Skeletal muscle cell (primary cell): ENCODE data around the gene CBLN3.
"Not testable (repeated sequence)": the region's sequence is repeated elsewhere in the genome, so short reads cannot be mapped to it uniquely, and the experiment has no call there.

Experiments
- DNase-seq: peaks from one replicate; pipeline ENCODE4 v3.0.0-alpha.2; 2010; ENCODE audit warnings: low read depth
- H3K4me3 ChIP-seq: 2 replicates; pipeline ENCODE4 v1.5.1; 2011; ENCODE audit warnings: low read depth, mild to moderate bottlenecking, control low read depth, low read length, moderate library complexity

Gene CBLN3

GRCh38 chr14:24429395-24430142 lies at the start of gene CBLN3, which contains the start of gene KHNYN:
TSS of gene CBLN3 (minus strand) at chr14:24429668. CDS start at chr14:24429054, 614 bp downstream.
TSS of gene KHNYN (plus strand) at chr14:24429954. CDS start at chr14:24430731, 777 bp downstream.
- peak; percentile 81 for DNase-seq
- H3K4me3 ChIP-seq = peak within 1 kb of the TSS; percentile 88

DNA sequence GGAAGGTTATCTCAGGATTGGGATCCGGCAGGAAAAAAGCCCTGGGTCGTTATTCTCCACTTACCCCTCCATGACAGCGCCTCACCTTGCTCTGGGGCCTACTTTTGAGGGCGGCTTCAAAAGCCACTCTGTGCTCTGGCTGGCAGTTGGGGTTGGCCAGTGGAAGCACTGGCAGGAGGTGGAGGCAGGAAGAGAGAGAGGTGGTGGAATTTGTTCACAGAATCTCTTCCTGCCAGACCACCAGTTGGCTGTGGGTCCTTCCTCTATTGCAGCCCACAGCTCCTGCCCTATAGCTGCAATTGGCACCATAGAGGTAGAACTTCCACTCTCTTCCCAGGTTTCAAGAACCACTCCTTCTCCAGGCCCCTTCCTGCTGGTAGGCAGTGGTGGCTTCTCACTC lies 45.8 kb upstream of the CBLN3 start:
- DNase-seq = no peak
- no peak overlapping the region for H3K4me3 ChIP-seq

DNA sequence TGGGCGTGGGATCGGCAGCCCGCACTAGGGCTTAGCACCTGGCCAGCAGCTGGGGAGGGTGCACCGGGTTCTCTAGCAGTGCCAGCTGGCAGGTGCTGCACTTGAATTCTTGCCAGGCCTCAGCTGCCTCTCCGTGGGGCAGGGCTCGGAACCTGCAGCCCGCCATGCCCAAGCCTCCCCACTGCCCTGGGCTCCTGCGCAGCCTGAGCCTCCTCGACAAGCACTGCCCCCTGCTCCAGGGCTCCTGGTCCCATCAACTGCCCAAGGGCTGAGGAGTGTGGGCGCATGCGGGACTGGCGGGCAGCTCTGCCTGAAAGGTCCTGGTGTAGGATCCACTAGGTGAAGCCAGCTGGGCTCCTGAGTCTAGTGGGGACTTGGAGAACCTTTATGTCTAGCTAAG lies 43.7 kb upstream of the CBLN3 start:
- no peak overlapping the region for H3K4me3 ChIP-seq
- no peak for DNase-seq

DNA sequence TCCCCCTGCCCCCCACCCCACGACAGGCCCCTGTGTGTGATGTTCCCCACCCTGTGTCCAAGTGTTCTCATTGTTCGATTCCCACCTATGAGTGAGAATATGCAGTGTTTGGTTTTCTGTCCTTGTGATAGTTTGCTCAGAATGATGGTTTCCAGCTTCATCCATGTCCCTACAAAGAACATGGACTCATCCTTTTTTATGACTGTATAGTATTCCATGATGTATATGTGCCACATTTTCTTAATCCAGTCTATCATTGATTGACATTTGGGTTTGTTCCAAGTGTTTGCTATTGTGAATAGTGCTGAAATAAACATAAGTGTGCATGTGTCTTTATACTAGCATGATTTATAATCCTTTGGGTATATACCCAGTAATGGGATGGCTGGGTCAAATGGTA lies 41.0 kb upstream of the CBLN3 start:
- DNase-seq, H3K4me3 ChIP-seq: not testable (repeated sequence)

- no peak overlapping the region for H3K4me3 ChIP-seq
- no peak for DNase-seq
These were observed 36.3 kb upstream of the CBLN3 start for GRCh38 chr14:24465805-24466204.

DNA sequence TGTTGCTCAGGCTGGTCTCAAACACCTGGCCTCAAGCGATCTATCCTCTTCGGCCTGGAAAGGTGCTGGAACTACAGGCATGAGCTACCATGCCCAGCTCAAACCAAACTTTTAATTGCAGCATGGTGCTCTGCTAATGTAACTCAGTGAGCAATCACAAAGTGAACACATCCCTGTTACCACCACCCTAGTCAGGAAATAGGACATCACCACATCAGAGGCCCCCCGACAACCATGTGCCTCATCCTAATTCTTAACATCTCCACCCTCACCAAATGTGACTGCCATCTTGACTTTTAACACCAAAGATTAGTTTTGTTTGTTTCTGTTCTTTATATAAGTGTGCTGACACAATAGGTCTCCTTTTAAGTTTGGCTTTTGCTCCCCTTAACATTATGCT lies 35.9 kb upstream of the CBLN3 start:
- no peak overlapping the region for H3K4me3 ChIP-seq
- DNase-seq = no peak

DNA sequence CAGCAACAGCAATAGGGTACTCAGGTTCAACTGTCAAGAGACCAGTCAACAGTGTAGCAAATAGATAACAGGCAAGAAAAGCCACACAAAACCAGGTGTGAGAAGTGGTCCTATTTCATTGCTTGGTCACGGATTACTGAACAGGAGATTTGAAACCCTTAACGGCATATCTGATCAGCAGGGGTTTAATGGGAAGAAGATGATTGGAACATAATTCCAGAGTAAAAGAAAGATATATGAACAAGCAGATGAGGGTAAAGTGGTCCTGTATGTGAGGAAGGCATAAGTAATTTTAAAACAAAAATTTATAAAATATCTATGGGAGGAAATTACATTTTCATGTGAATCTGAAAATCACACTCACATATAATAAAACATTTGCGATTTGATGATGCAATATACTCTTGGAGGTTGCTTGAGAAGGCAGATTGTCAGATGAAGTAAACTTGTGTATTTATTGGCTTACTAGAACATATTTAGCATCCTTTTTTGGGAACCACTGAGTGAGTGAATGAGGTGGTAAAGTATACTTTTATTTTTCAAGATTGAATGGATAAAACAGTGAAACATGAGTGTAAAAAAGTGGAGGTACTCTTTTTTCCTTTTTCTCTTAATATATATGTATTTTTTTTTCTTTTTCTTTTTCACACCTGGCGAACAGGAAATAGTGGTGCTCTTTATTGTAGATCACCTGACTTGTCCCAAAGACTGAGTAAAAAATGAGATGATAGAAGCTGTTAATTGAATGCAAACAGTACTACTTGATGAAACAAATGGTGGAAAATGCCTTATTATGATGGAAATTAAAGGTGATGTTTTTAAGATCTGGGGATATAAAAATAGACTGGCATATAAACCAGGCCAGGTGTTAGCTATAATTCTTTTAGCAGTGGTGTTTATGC lies 34.7 kb upstream of the CBLN3 start:
- no peak for DNase-seq
- H3K4me3 ChIP-seq = no peak overlapping the region

GRCh38 chr14:24463017-24463883 lies 33.8 kb upstream of the CBLN3 start:
- H3K4me3 ChIP-seq = no peak overlapping the region
- no peak for DNase-seq

- DNase-seq = no peak
- no peak overlapping the region for H3K4me3 ChIP-seq
These were observed 31.9 kb upstream of the CBLN3 start for GRCh38 chr14:24461336-24461735.

GRCh38 chr14:24459331-24459730 lies 29.9 kb upstream of the CBLN3 start:
- no peak for DNase-seq
- no peak overlapping the region for H3K4me3 ChIP-seq

- no peak overlapping the region for H3K4me3 ChIP-seq
- DNase-seq = no peak
These were observed 29.3 kb upstream of the CBLN3 start for GRCh38 chr14:24458736-24459135.

- DNase-seq = no peak
- H3K4me3 ChIP-seq = no peak overlapping the region
These were observed 27.5 kb upstream of the CBLN3 start for GRCh38 chr14:24456980-24457379.

- H3K4me3 ChIP-seq = not testable (repeated sequence)
These were observed 21.4 kb upstream of the CBLN3 start for GRCh38 chr14:24450828-24451227.

DNA sequence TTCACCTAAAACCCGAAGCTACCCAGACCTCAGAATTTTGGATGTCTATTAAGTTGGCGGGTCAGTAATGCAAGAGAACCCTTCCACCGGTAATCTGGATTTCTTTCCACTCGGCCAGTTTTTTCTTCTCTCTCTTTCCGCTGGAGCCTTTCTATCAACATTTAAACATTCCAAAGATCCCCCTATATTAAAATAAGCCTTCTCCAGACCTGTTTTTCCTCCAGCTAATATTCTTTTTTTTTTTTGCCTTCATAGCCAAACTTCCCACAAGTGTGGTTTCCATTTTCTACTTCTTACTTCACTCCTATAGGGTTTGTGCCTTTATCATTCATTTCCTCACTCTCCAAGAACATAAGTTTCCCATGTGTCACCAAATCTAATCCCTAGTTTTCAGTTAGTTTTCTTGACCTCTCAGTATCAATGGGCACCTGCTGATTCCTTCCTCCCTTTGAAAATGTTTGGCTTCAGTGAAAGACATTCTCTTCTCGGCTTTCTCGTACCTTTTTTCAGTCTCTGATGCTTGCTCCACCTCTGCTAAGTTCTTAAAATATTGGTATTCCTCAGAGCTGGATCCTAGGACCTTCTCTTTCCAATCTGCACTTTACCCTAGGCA lies 13.7 kb upstream of the CBLN3 start:
- peak overlapping the region; percentile 83 for H3K4me3 ChIP-seq
- no peak for DNase-seq

More at GRCh38 chr14:24450828-24451227, 21.4 kb upstream of the CBLN3 start:
- not testable (repeated sequence) for DNase-seq

GRCh38 chr14:24442240-24443052 lies 13.0 kb upstream of the CBLN3 start, which contains the start of gene SDR39U1:
TSS of gene SDR39U1 (minus strand) at chr14:24442776. CDS start at chr14:24442769, 7 bp downstream.
- DNase-seq = peak; percentile 95
- peak within 1 kb of the TSS; percentile 83 for H3K4me3 ChIP-seq

DNA sequence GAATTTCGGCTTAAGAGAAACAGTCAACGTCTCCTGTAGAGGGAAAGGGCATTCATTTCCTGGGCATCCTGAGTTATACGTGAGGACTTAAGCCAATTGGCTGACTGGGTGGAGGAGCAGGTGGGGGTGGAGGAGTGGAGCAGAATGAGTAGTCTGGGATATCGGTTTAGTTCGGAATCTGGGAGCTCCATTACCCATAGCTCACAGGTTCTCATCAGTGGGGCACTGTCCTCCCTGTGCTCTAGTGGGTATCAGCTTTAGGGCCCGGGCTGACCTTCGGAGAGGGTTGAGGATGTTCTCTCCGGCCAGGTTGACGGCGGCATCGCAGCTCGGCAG lies 12.4 kb upstream of the CBLN3 start:
- DNase-seq = no peak
- peak overlapping the region; percentile 83 for H3K4me3 ChIP-seq

GRCh38 chr14:24441485-24441884 lies 12.0 kb upstream of the CBLN3 start:
- peak overlapping the region; percentile 83 for H3K4me3 ChIP-seq
- DNase-seq = no peak
